ENCODE data around the gene HOMER2.

- TF ChIP-seq, protein P1, sequence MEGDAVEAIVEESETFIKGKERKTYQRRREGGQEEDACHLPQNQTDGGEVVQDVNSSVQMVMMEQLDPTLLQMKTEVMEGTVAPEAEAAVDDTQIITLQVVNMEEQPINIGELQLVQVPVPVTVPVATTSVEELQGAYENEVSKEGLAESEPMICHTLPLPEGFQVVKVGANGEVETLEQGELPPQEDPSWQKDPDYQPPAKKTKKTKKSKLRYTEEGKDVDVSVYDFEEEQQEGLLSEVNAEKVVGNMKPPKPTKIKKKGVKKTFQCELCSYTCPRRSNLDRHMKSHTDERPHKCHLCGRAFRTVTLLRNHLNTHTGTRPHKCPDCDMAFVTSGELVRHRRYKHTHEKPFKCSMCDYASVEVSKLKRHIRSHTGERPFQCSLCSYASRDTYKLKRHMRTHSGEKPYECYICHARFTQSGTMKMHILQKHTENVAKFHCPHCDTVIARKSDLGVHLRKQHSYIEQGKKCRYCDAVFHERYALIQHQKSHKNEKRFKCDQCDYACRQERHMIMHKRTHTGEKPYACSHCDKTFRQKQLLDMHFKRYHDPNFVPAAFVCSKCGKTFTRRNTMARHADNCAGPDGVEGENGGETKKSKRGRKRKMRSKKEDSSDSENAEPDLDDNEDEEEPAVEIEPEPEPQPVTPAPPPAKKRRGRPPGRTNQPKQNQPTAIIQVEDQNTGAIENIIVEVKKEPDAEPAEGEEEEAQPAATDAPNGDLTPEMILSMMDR (conservative IDR thresholded peaks at IDR 0.05; ENCODE audit: low read length) = no peak
- no peak for TF ChIP-seq EZH2phosphoT487 (IDR thresholded peaks at IDR 0.05; ENCODE audit: borderline replicate concordance)
These were observed 61.5 kb downstream of the HOMER2 start for GRCh38 chr15:82890995-82891390.

Measured in Loucy (cell line).